HCT116 (cell line): ENCODE measurements around the gene ZNF697. TPM values are rescaled to one million over a fixed set of nuclear protein-coding genes. Genes with fewer than 3 reads are reported as not detected.

Experiments
- ATAC-seq: fragments of 200-7000 bp; cut with Tn5 transposase; 2 replicates; pipeline ENCODE4 v1.9.1; 2020; ENCODE audit warnings: mild to moderate bottlenecking, moderate library complexity
- BruUV-seq: library from RNA; stranded (reverse); fragments of 400-500 nt; replicated peaks from 2 replicates; lab custom pipeline; 2021; lab: Mats Ljungman, UMichigan
- CTCF ChIA-PET: fragments of 300-600 bp; sonication (Branson Sonifier 250); formaldehyde crosslinking; loops from one replicate; lab custom pipeline; 2021; ENCODE audit warnings: antibody characterized with exemption; lab: Charles Lee
- POLR2A ChIA-PET: fragments of 300-600, 350-600 bp; sonication (Branson Sonifier 250); formaldehyde crosslinking; loops from one replicate; lab custom pipeline; 2021; ENCODE audit warnings: antibody characterized with exemption; lab: Charles Lee
- RAD21 ChIA-PET, 2 experiments: fragments of 300-600 bp; sonication (Branson Sonifier 250); formaldehyde crosslinking; loops; one replicate each; lab custom pipeline; 2023; ENCODE audit warnings: low total read pairs in 2 of 2; ENCODE audit not compliant: uncharacterized antibody in 2 of 2, unreplicated experiment in 2 of 2, low non-redundant PET in 1 of 2; lab: Charles Lee
- DNase-seq: peaks from one replicate; pipeline ENCODE4 v3.0.0-alpha.2; 2010; ENCODE audit warnings: low read depth, low spot score
- H2AFZ ChIP-seq: fragments of 200-600 bp; shearing (Covaris generic), sonication (generic); 2 replicates; pipeline ENCODE4 v1.6.1; 2017; ENCODE audit warnings: low read depth, mixed run types, mixed read lengths, antibody characterized with exemption, low read length; ENCODE audit not compliant: poor library complexity, severe bottlenecking
- H3K27ac ChIP-seq: 2 replicates; pipeline ENCODE4 v1.5.1; 2012; ENCODE audit warnings: low read depth, low read length
- H3K27me3 ChIP-seq: fragments of 200-600 bp; sonication (generic); 2 replicates; pipeline ENCODE4 v1.6.1; 2016; ENCODE audit warnings: mixed run types, low read length, mixed read lengths; ENCODE audit not compliant: insufficient read depth
- H3K36me3 ChIP-seq, 2 experiments: fragments of 200-500 bp in 1 of 2; fragments of 200-600 bp in 1 of 2; sonication (Bioruptor generic) in 1 of 2; sonication (generic) in 1 of 2; 2 replicates each; pipeline versions ENCODE4 v1.5.1 to v1.6.1; 2014 to 2016; ENCODE audit warnings: low read length in 2 of 2, inconsistent platforms in 1 of 2, mixed read lengths in 1 of 2, mixed run types in 1 of 2; ENCODE audit not compliant: insufficient read depth in 2 of 2, control insufficient read depth in 1 of 2
- H3K4me1 ChIP-seq, 2 experiments: fragments of 200-600 bp in 1 of 2; sonication (generic) in 1 of 2; 2 replicates each; pipeline versions ENCODE4 v1.5.1 to v1.6.1; 2012 to 2017; ENCODE audit warnings: low read length in 2 of 2, inconsistent platforms in 1 of 2, mild to moderate bottlenecking in 1 of 2, mixed read lengths in 1 of 2, mixed run types in 1 of 2, moderate library complexity in 1 of 2; ENCODE audit not compliant: insufficient read depth in 2 of 2, control insufficient read depth in 1 of 2
- H3K4me2 ChIP-seq: fragments of 200-600 bp; sonication (generic); 2 replicates; pipeline ENCODE4 v1.6.1; 2017; ENCODE audit warnings: mixed run types, low read length, mixed read lengths
- H3K4me3 ChIP-seq, 2 experiments: fragments of 200-600 bp in 1 of 2; sonication (generic) in 1 of 2; replicated peaks in 1 of 2; 2 replicates each; pipeline ENCODE4 v1.5.1; 2011 to 2016; ENCODE audit warnings: low read length in 2 of 2, control low read depth in 1 of 2, low read depth in 1 of 2, mild to moderate bottlenecking in 1 of 2, mixed read lengths in 1 of 2, mixed run types in 1 of 2
- H3K79me2 ChIP-seq: fragments of 200-600 bp; sonication (generic); 2 replicates; pipeline ENCODE4 v1.6.1; 2017; ENCODE audit warnings: mild to moderate bottlenecking, mixed run types, low read length, moderate library complexity, mixed read lengths; ENCODE audit not compliant: insufficient read depth
- H3K9ac ChIP-seq: fragments of 200-600 bp; sonication (generic); 2 replicates; pipeline ENCODE4 v1.6.1; 2016; ENCODE audit warnings: low read length, mixed read lengths
- H3K9me2 ChIP-seq: fragments of 200-600 bp; sonication (generic), shearing (Covaris generic); 2 replicates; pipeline ENCODE4 v1.6.1; 2017; ENCODE audit warnings: mixed run types, mild to moderate bottlenecking, moderate library complexity; ENCODE audit not compliant: insufficient read depth
- H3K9me3 ChIP-seq, 2 experiments: fragments of 200-500 bp in 1 of 2; fragments of 200-600 bp in 1 of 2; sonication (Bioruptor generic) in 1 of 2; sonication (generic) in 1 of 2; 2 replicates each; pipeline ENCODE4 v1.6.1; 2014 to 2017; ENCODE audit warnings: low read length in 2 of 2, mixed read lengths in 2 of 2, inconsistent platforms in 1 of 2, low read depth in 1 of 2, mild to moderate bottlenecking in 1 of 2, mixed run types in 1 of 2, moderate library complexity in 1 of 2; ENCODE audit not compliant: control insufficient read depth in 1 of 2, insufficient read depth in 1 of 2
- H4K20me1 ChIP-seq: fragments of 200-600 bp; sonication (generic), shearing (Covaris generic); 2 replicates; pipeline ENCODE4 v1.6.1; 2017; ENCODE audit warnings: mixed run types, mild to moderate bottlenecking, moderate library complexity; ENCODE audit not compliant: insufficient read depth
- EGR1 ChIP-seq: IDR thresholded peaks from 2 replicates; pipeline ENCODE4 v1.6.1; 2012; ENCODE audit warnings: low read depth
- EZH2 ChIP-seq: fragments of 200-600 bp; sonication (generic); IDR thresholded peaks from 2 replicates; pipeline ENCODE4 v1.6.1; 2017; ENCODE audit warnings: antibody characterized with exemption, mixed run types
- EZH2phosphoT487 ChIP-seq: fragments of 200-600 bp; IDR thresholded peaks from 2 replicates; pipeline ENCODE4 v1.6.1; 2018; ENCODE audit warnings: antibody characterized with exemption, borderline replicate concordance
- POLR2AphosphoS5 ChIP-seq: IDR thresholded peaks from 2 replicates; pipeline ENCODE4 v1.6.1; 2011; ENCODE audit warnings: mild to moderate bottlenecking, low read depth, low read length, moderate library complexity
- RAD21 ChIP-seq: IDR thresholded peaks from 2 replicates; pipeline ENCODE4 v1.6.1; 2012; ENCODE audit warnings: low read depth, mild to moderate bottlenecking
- SIN3A ChIP-seq: IDR thresholded peaks from 2 replicates; pipeline ENCODE4 v1.6.1; 2012; ENCODE audit warnings: low read depth
- SP1 ChIP-seq: IDR thresholded peaks from 2 replicates; pipeline ENCODE4 v1.6.1; 2012; ENCODE audit warnings: low read depth
- TCF7L2 ChIP-seq: IDR thresholded peaks from 2 replicates; pipeline ENCODE4 v1.7.0; 2011; ENCODE audit warnings: borderline replicate concordance, inconsistent platforms; ENCODE audit not compliant: insufficient read depth, insufficient read length; ENCODE audit errors: extremely low read depth
- YY1 ChIP-seq: IDR thresholded peaks from 2 replicates; pipeline ENCODE4 v1.6.1; 2011; ENCODE audit warnings: low read length, low read depth, moderate library complexity, mild to moderate bottlenecking; ENCODE audit not compliant: insufficient replicate concordance; ENCODE audit errors: extremely low read depth
- ZNF274 ChIP-seq: fragments of 200-500 bp; sonication (Bioruptor generic); IDR thresholded peaks from 2 replicates; pipeline ENCODE4 v1.6.1; 2014; ENCODE audit warnings: mild to moderate bottlenecking, low read depth, low read length, inconsistent platforms
- intact Hi-C: fragments of 100-400 bp; cut with micrococcal nuclease; formaldehyde crosslinking; loops from 2 replicates; pipeline ENCODE4 v1.10.0; 2022
- total RNA-seq: library from RNA; stranded (reverse); gene quantifications from one replicate; pipeline ENCODE4 v1.2.1, GENCODE V29; 2021; ENCODE audit not compliant: unreplicated experiment
- TF ChIP-seq, protein P1 (sequence below): IDR thresholded peaks from 2 replicates; pipeline ENCODE4 v1.6.1; 2012
- TF ChIP-seq, protein P2 (sequence below): IDR thresholded peaks from 2 replicates; pipeline ENCODE4 v1.6.1; 2012; ENCODE audit warnings: low read depth

ZNF697 gene
- total RNA-seq, 1 experiment from 2014 or later: 5.9 TPM

DNA sequence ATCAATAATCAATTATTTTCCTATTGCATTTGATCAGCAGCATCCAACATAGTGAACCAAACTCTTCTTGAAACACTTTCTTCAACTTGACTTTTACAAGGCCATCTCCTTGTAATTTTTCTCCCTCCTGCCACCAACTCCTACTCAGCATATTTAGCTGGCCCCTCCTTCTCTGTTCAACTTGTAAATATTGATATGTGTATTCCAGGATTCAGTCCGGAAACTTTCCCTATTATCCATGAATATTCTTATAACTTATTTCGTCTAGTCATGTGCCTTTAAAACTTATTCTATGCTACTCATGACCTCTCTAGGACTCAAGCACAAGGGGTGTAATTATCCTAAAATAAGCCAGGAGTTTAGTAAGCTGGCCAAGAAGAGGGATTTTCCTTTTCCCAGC, 52.9 kb downstream of the ZNF697 start:
- no peak for TF ChIP-seq EGR1
- TF ChIP-seq ZNF274: no peak
- TF ChIP-seq SP1: no peak
- CTCF ChIA-PET: no interaction called here
- RAD21 ChIA-PET: no interaction called here
- Histone ChIP-seq H3K9me3 (no peaks in the 10 kb centered on the region), H3K4me2 (no peak overlapping the region), H3K4me3 (no peak overlapping the region), H3K9ac (no peak overlapping the region), H3K9me2 (no peaks in the 10 kb centered on the region), H3K36me3 (no peaks in the 10 kb centered on the region), H3K27me3 (no peaks in the 10 kb centered on the region), H4K20me1 (no peaks in the 10 kb centered on the region), H3K4me1 (no peaks in the 10 kb centered on the region), H3K27ac (no peak overlapping the region), H2AFZ (no peak overlapping the region), H3K79me2 (no peaks in the 10 kb centered on the region)
- no TSS peak for BruUV-seq
- POLR2A ChIA-PET: no interaction called here
- ATAC-seq (no peak), DNase-seq (no peak)
- intact Hi-C loops: no loop called here

DNA sequence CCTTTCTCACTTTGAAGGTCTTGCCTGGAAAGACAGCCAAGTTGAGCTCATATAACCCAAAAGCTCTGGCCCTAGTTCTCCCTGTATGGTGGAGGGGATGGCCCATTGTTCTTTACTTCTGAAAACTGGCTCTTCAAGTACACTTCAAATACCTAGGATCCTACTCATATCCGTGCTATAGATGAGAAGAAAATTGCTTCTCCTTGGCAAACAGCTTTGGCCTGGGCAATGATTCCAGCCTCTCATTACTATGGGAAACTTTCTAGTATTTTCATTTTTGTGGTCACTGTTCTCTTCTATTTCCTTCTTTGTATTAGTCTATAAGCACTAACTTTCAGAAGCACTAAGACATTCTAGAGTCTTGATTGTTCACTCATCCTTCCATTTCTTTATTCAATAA, 53.7 kb downstream of the ZNF697 start:
- POLR2A ChIA-PET: no interaction called here

DNA sequence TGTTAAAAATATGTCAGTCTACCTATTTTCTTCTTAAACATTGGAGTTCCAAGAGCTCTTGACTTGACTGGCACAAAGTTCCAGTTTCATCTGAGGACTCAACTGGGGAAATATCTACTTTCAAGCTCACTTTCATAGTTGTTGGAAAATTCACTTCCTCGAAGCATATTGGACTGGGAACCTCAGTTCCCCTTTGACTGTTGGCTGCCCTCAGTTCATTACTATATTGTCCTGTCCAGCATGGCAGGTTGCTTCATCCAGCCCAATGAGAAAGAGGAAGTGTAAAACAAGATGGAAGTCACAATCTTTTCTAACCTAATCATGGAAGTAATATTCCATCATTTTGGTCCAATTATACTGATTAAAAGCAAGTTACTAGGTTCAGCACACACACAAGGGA, 54.3 kb downstream of the ZNF697 start:
- H3K79me2 ChIP-seq: no peaks in the 10 kb centered on the region
- BruUV-seq: no TSS peak
- H2AFZ ChIP-seq: no peak overlapping the region
- H3K9me2 ChIP-seq: no peaks in the 10 kb centered on the region
- ChIA-PET CTCF (no interaction called here), RAD21 (no interaction called here), POLR2A (no interaction called here)
- no peak overlapping the region for H3K27ac ChIP-seq
- intact Hi-C loops: no loop called here
- TF ChIP-seq, protein P1, sequence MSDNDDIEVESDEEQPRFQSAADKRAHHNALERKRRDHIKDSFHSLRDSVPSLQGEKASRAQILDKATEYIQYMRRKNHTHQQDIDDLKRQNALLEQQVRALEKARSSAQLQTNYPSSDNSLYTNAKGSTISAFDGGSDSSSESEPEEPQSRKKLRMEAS: no peak
- TF ChIP-seq TCF7L2 (no peak), YY1 (no peak), EZH2phosphoT487 (no peak), RAD21 (no peak), SIN3A (no peak), POLR2AphosphoS5 (no peak)
- TF ChIP-seq, protein P2, sequence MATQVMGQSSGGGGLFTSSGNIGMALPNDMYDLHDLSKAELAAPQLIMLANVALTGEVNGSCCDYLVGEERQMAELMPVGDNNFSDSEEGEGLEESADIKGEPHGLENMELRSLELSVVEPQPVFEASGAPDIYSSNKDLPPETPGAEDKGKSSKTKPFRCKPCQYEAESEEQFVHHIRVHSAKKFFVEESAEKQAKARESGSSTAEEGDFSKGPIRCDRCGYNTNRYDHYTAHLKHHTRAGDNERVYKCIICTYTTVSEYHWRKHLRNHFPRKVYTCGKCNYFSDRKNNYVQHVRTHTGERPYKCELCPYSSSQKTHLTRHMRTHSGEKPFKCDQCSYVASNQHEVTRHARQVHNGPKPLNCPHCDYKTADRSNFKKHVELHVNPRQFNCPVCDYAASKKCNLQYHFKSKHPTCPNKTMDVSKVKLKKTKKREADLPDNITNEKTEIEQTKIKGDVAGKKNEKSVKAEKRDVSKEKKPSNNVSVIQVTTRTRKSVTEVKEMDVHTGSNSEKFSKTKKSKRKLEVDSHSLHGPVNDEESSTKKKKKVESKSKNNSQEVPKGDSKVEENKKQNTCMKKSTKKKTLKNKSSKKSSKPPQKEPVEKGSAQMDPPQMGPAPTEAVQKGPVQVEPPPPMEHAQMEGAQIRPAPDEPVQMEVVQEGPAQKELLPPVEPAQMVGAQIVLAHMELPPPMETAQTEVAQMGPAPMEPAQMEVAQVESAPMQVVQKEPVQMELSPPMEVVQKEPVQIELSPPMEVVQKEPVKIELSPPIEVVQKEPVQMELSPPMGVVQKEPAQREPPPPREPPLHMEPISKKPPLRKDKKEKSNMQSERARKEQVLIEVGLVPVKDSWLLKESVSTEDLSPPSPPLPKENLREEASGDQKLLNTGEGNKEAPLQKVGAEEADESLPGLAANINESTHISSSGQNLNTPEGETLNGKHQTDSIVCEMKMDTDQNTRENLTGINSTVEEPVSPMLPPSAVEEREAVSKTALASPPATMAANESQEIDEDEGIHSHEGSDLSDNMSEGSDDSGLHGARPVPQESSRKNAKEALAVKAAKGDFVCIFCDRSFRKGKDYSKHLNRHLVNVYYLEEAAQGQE: no peak
- H3K27me3 ChIP-seq: no peaks in the 10 kb centered on the region
- no peaks in the 10 kb centered on the region for H3K36me3 ChIP-seq
- no peak overlapping the region for H3K9ac ChIP-seq
- H3K9me3 ChIP-seq: no peaks in the 10 kb centered on the region
- no peak overlapping the region for H3K4me2 ChIP-seq
- no peaks in the 10 kb centered on the region for H4K20me1 ChIP-seq
- ATAC-seq (no peak), DNase-seq (no peak)
- no peaks in the 10 kb centered on the region for H3K4me1 ChIP-seq
- no peak overlapping the region for H3K4me3 ChIP-seq

More for the DNA sequence above, 53.7 kb downstream of the ZNF697 start:
- Histone ChIP-seq H3K79me2 (no peaks in the 10 kb centered on the region), H3K27me3 (no peaks in the 10 kb centered on the region), H4K20me1 (no peaks in the 10 kb centered on the region), H2AFZ (no peak overlapping the region), H3K9me3 (no peaks in the 10 kb centered on the region), H3K36me3 (no peaks in the 10 kb centered on the region), H3K27ac (no peak overlapping the region), H3K9ac (no peak overlapping the region), H3K9me2 (no peaks in the 10 kb centered on the region), H3K4me1 (no peaks in the 10 kb centered on the region), H3K4me2 (no peak overlapping the region), H3K4me3 (no peak overlapping the region)
- no TSS peak for BruUV-seq
- intact Hi-C loops: no loop called here
- DNase-seq: no peak
- ATAC-seq: no peak
- CTCF ChIA-PET: no interaction called here
- RAD21 ChIA-PET: no interaction called here
- TF ChIP-seq EZH2 (no peak), YY1 (no peak)
